Activated CD8-positive, alpha-beta memory T cell treated with anti-CD3 and anti-CD28 coated beads for 24 hours (primary cell): ENCODE results near the gene GGN.
A peak's percentile ranks its signal among the peaks of the same experiment; 100 is the strongest.
"Not testable (repeated sequence)": the region's sequence is repeated elsewhere in the genome, so short reads cannot be mapped to it uniquely, and the experiment has no call there.

Experiments used
- DNase-seq: peaks from one replicate; pipeline ENCODE4 v3.0.0-alpha.2; 2020

The GGN gene

GRCh38 chr19:38387550-38388348 lies at the start of gene GGN:
TSS of gene GGN (minus strand) at chr19:38388034. CDS start at chr19:38387261, 773 bp downstream.
- peak; percentile 88 for DNase-seq

- no peak for DNase-seq
Observed at GRCh38 chr19:38437295-38437694, 49.5 kb upstream of the GGN start.

GRCh38 chr19:38434549-38435051 lies 46.8 kb upstream of the GGN start:
- no peak for DNase-seq

GRCh38 chr19:38433268-38433733 lies 45.5 kb upstream of the GGN start, which contains the start of gene RYR1:
TSS of gene RYR1 (plus strand) at chr19:38433691. CDS start at chr19:38433830, 139 bp downstream.
- peak; percentile 72 for DNase-seq

- no peak for DNase-seq
Observed at GRCh38 chr19:38430931-38431330, 43.1 kb upstream of the GGN start.

GRCh38 chr19:38429811-38430156 lies 42.0 kb upstream of the GGN start:
- DNase-seq = no peak

GRCh38 chr19:38429055-38429810 lies 41.4 kb upstream of the GGN start:
- DNase-seq = no peak

- not testable (repeated sequence) for DNase-seq
Observed at GRCh38 chr19:38427035-38427677, 39.3 kb upstream of the GGN start.

- no peak for DNase-seq
Observed at GRCh38 chr19:38425810-38426466, 38.1 kb upstream of the GGN start, which contains the start of gene RASGRP4. TSS of gene RASGRP4 (minus strand) at chr19:38426219. CDS start at chr19:38426091, 128 bp downstream.

- DNase-seq = no peak
Observed at GRCh38 chr19:38425222-38425809, 37.5 kb upstream of the GGN start.

- DNase-seq = no peak
Observed at GRCh38 chr19:38424272-38424671, 36.4 kb upstream of the GGN start.

GRCh38 chr19:38422438-38422837 lies 34.6 kb upstream of the GGN start:
- DNase-seq = no peak

GRCh38 chr19:38421856-38422255 lies 34.0 kb upstream of the GGN start:
- no peak for DNase-seq

GRCh38 chr19:38420935-38421334 lies 33.1 kb upstream of the GGN start:
- DNase-seq = no peak

GRCh38 chr19:38417544-38418506 lies 30.0 kb upstream of the GGN start:
- peak; percentile 81 for DNase-seq

- DNase-seq = no peak
Observed at GRCh38 chr19:38417146-38417543, 29.3 kb upstream of the GGN start.

- no peak for DNase-seq
Observed at GRCh38 chr19:38413416-38413815, 25.6 kb upstream of the GGN start.

GRCh38 chr19:38412961-38413360 lies 25.1 kb upstream of the GGN start:
- DNase-seq = no peak

- no peak for DNase-seq
Observed at GRCh38 chr19:38412491-38412890, 24.7 kb upstream of the GGN start.

GRCh38 chr19:38411898-38412297 lies 24.1 kb upstream of the GGN start:
- not testable (repeated sequence) for DNase-seq
